Retina (tissue), 1 donor: ENCODE results near the gene PGLYRP1.

Experiments
- DNase-seq: peaks from one replicate; pipeline ENCODE4 v3.0.0-alpha.2; 2016

PGLYRP1 gene, protein sequence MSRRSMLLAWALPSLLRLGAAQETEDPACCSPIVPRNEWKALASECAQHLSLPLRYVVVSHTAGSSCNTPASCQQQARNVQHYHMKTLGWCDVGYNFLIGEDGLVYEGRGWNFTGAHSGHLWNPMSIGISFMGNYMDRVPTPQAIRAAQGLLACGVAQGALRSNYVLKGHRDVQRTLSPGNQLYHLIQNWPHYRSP

DNA sequence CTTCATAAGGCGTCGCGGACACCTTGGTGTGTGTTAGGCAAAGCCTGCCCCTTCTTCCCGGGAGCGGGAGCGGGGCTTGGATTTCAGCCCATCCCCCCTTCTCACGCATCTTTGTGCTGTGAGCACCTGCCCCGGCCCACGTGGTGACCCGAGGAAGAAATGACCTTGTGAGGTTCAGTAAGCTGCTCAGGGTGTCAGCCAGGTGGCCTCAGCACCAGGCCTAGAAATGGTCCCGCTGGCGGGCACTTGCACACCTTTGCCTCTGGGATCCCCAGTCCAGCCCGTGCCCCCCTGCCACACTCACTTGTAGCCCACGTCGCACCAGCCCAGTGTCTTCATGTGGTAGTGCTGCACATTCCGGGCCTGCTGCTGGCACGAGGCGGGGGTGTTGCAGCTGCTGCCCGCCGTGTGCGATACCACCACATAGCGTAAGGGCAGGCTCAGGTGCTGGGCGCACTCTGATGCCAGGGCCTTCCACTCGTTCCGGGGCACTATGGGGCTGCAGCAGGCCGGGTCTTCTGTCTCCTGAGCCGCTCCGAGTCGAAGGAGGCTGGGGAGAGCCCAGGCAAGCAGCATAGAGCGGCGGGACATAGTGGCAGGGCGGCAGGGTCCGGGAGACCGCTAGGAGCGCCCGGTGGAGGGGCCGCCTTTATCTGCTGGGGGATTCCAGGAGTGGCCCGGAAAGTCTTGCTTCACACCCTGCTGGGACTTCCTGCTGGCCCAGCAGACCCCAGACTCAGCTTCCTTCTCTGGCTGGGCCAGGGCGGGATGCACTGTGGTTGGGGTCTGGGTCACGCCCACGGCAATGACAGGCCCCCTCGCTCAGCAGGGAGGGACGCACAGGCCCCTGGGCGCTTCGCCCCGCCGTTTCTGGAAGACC, at the start of gene PGLYRP1:
Gene PGLYRP1 (minus strand): TSS at position 623 of the 880 bp plus-strand sequence. CDS start 32 bp downstream, at position 591.
- DNase-seq, result peak; percentile 38

DNA sequence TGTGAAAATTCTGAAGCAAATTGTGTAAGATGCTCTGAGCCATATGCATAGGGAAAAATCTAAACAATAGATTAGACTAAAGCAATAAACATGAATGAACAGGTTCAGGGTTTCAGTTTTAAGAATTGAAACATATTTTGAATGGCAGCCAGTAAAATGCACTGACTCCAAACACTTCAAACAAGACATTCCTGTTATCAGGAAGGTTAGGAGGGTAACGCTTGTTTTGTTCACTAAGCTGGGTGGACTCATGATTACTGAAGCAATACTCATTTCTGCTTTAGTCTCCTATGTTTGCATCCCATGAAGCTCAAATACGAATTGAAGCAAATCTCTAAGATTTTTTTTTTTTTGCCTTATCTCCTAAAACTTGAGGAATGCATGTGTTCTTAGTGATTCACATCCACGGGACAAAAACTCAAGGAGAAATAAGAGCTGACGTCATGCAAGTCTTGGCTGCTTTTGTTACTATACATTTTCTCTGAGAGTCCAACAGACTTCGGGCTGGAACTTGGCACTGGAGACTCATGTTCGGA, 47.0 kb upstream of the PGLYRP1 start:
- DNase-seq, result no peak

DNA sequence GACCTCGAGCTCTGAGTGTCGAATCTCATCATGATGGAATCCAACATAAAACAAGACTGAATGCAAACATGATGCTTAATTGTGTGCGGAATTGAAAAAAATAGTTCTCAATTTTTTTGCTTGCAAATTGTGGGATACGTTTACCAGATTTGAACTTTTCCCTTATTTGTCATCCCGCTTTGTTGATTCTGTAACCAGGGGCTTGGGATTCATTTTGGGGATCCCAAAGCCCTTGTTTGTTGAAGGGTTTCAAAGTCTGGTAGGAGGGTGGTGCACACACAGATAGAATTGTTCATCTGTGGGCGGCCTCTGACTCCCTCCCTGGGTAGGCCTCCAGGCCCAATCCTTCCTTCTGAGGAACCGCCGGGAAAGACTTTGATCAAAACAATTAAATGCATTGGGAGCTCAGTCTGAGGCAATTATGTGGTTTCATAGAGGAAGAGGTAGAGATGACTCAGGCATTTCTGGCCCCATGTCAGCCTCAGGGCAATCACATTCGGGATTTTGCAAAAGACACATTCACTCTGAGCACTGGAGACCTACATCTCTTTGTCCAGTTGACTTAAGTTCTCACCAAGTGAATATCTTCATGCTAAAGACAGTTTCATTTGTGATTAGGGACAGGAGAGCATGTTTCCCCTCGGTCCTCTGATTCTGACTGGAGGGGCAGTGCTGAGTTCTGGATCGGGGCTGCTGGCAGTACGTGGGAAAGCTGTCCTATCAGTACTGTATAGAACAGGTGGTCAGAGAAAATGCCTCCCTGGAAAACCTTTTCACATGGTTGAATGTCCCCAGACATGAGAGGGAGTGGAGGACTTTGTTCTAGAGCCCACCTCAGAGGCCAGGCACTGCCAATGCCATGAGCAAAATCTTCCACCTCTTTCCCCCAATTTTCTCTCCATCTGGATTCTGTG, 45.7 kb upstream of the PGLYRP1 start:
- no peak for DNase-seq

DNA sequence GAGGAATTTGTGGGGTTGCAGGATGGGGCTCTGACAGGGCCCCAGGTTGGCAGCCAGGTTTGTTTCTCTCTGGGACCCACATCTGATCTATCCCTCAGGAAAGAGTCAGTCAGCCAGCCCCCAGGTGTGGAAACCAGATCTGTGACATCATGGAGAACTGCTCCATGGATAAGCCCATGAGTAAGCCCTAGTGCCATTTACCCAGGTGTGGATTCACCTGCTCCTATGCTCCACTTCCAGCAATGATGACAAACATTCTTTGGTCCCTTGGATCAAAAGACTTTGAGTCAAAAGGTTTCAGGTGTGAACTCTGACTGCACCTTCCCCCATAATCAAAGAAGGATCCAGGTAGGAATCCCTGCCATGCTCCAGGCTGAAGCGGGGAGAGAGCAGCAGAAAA, 44.8 kb upstream of the PGLYRP1 start:
- no peak for DNase-seq

DNA sequence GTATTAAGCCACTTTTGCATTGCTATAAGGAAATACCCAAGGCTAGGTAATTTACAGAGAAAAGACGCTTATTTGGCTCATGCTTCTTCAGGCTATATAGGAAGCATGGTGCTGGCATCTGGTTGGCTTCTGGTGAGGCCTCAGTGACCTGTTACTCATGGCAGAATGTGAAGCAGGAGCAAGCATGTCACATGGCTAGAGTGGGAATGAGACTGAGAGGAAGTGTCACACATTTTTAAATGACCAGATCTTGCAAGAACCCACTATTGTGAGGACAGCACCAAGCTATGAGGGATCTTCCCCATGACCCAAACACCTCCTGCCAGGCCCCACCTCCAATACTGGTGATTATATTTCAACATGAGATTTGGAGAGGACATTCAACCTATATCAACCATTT, 43.6 kb upstream of the PGLYRP1 start:
- DNase-seq, result no peak

DNA sequence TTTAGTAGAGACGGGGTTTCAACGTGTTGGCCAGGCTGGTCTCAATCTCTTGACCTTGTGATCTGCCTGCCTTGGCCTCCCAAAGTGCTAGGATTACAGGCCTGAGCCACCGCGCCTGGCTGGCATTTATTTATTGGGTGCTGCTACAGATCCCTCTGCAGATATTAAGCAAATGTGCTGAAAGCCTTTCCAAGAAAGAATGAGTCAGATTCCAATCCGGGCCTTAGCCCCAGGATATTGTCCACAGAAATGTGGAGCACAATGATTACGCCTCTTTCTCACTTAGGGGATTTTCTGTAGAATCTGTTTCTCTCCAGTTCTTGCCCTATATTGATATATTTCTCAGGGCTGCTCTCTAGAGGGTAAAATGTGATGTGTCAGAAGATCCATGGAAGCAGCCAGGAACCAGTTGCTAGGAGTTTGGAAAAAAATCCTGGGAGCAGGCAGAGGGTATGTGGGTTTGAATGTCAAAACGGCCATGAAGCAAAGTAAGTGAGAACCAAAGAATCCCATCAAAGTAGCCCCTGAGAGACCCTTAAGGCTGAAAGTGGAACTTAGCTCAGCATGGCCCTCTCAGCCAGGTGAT, 42.7 kb upstream of the PGLYRP1 start:
- DNase-seq, result no peak

DNA sequence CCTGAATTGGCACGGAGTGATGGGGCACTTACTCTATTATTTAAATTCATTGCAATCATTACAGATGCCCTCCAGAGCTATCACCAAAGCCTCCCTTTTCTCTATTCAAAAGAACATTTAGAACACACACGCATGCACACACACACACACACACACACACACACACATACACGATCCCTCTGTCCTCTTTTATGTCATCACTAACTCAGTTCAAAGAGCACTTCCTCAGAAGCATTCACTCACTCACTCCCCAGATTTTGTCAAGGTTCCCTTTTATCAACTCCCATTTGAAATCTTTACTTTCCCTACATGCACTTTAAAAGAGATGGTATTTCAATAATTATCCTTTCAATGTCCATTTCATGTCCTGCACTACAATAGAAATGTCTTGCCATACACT, 40.3 kb upstream of the PGLYRP1 start:
- no peak for DNase-seq

DNA sequence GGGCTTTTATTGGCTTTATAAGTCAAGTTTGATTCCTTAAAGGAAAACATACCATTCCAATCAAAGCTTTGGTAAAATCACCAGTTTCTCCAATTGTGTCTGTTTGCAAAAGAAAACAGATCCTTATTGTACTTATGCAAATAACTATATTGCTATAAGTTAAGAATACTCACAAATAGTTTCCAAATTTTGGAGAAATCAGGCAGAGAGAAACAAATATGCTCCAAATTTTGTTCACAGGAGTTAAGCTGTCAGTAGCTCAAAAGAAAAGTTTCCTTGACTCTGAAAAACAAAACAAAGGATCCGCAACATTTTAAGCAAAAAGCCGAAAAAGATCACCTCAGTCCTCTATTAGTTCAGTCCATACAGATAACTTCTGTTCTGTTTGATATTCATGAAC, 37.2 kb upstream of the PGLYRP1 start:
- no peak for DNase-seq

DNA sequence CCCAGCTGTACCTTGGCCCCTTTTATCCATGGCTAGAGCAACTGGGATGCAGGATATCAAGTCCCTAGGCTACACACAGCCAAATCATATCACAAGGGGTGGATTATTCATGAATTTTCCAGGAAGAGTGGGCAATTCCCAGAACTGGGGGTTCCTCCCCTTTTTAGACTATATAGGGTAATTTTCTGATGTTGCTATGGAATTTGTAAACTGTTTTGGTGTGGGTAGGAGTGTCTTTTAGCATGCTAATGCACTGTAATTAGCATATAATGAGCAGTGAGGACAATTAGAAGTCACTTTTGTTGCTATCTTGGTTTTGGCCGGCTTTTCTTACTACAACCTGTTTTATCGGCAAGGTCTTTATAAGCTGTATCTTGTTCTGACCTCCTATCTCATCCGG, 35.9 kb upstream of the PGLYRP1 start:
- no peak for DNase-seq

DNA sequence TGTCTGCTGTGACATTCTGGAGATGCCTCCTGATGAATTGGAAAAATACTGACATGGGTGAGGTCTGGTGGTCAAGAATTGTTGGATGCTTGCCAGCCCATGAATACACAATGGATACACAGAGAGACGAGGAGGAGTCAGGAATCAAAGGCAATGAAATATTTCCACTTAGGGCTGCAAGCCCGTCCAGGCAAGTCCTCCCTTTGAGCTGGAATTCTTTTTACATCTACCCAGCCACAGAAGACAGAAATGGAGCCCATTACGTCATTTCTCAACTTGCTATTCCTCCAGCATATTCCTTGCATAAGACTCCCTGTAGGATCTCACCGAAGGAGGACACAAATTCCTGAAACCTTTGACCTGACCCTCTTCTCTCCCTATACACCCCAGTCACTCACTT, 33.7 kb upstream of the PGLYRP1 start:
- no peak for DNase-seq

DNA sequence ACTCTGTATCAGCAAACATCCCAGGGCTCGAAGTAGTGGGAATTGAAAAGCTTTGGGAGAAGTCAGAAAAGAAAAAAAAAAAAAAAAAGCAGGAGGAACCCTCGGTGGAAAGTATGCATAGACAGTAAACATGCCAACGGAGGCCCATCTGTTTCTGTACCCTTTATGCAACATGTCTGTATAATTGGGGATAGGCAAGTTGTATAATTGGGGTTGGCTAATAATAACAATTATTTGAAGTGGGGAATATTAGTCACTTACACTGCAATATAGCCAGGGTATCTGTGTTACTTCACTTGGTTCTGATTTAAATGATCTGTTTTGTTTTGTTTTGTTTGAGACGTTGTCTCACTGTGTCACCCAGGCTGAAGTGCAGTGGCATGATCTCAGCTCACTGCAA, 30.0 kb upstream of the PGLYRP1 start:
- DNase-seq, result no peak

DNA sequence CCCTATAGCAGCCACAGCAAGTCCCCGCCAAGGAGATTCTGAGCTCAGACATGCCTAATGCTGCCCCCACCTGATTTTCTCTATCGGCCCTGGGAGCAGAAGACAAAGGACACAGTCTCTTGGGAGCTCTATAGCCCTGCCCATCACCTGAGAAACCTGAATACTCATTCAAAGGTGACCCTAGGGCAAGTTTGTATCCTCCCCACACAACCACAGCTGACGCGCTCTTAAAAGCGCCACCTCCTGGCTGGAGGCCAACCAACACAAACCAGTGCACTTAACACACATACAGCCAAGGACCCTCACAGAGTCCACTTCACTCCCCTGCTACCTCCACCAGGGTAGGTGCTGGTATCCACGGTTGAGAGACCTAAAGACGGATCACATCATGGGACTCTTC, 26.7 kb upstream of the PGLYRP1 start:
- no peak for DNase-seq

DNA sequence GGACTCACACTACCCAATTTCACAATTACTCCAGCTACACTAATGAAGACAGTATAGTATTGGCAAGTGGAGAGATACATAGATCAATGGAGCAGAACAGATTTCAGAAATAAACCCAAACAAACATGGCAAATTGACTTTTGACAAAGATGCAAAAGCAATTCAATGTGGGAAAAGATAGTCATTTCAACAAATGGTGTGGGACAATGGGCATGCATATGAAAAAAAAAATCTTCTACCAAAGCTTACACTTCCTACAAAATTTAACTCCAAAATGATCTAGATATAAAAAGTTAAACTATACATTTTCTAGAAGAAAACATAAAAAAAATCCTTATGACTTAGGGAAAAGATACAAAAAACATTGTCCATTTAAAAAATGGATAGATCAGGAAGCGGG, 20.7 kb upstream of the PGLYRP1 start:
- DNase-seq, result no peak

DNA sequence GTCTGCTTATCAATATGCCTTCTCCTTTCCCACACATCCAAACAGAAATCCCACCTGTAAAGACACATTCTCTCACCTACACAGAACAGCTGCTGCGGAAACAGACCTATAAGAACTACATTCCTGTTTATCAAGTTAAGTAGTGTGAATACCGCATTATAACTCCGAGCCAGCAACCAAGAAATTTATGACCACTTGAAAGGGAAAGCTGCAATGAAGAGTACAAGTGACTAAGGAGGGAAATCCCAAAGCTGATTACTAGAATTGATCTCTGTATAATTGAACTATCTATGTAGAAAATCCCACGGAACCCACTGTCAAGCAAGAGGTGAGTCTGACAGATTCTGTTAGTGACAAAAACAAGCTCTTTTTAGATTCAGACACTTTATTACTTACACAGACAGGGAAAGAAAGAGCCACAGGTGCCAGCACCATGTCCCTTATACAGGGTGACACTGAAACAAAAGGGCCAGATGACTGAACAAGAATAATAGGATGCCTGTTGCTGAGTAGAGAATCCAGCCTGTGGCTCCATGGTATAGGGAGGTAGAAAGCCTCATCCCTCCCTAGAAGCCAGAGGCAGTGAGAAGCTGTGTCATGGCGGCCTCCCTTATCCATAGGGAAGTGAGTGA, 19.5 kb upstream of the PGLYRP1 start:
- DNase-seq, result no peak

DNA sequence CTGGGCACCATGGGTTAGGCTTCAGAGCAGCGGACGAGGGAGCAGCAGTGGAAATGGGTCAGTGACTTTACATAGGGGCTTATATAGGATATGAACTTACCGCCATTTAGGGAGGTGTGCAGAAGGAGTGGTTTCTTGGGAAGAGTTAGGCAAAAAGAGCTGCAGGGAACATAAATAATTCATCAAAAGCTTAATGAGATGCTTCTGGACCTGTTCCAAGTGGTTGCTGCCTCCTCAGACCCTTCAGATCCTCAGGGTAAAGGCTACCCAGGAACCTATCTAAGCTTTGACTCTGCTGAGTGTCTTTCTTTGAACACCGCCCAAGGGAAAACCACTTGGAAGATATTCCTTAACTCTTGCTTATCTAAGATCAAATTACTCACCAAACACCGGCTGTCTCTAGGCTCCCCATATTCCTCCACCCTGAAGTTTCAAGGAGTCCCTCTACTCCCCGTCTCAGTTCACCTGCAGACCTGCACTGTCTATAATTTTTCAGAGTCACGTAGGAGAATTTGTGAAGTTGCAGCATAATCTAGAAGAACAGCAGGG, 18.2 kb upstream of the PGLYRP1 start, which contains the start of gene IGFL4:
Gene IGFL4 (minus strand): TSS at position 51 of the 549 bp plus-strand sequence. CDS start 40 bp downstream, at position 11.
- no peak for DNase-seq

DNA sequence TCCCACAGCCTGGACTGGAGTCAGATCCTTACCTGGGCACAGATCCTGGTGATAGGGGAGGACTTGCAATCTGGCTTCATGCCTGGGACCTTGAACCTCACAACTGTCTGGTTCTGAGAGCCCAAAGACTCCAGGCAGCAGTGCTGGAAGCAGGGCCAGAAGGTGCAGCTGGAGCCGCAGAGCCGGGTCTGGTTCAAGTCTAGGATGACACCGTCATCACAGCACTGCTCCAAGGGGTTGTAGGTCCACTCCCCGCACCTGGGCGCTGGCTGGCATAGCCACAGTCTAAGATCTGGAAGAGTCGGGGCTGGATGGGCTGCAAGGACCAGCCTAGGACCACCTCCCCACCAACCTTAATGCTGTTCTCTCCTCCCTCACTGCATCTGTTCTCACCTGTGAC, 17.3 kb upstream of the PGLYRP1 start:
- no peak for DNase-seq

DNA sequence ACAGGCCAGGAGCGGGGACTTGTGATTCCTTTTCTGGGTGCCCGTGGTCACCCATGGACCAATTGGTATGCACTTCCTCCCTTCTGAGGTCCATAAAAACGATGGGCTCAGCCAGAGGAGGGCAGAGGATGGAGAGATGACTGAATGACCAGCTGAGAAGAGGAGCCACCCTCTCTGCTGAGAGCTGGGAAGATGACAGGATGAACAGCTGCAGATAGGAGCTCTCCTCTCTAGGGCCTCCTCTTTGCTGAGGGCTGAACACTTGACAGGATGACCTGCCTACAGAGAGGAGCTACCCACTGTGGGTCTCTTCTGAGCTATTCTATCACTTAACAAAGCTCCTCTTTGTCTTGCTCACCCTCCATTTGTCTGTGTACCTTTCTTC, 13.9 kb upstream of the PGLYRP1 start:
- DNase-seq, result no peak

DNA sequence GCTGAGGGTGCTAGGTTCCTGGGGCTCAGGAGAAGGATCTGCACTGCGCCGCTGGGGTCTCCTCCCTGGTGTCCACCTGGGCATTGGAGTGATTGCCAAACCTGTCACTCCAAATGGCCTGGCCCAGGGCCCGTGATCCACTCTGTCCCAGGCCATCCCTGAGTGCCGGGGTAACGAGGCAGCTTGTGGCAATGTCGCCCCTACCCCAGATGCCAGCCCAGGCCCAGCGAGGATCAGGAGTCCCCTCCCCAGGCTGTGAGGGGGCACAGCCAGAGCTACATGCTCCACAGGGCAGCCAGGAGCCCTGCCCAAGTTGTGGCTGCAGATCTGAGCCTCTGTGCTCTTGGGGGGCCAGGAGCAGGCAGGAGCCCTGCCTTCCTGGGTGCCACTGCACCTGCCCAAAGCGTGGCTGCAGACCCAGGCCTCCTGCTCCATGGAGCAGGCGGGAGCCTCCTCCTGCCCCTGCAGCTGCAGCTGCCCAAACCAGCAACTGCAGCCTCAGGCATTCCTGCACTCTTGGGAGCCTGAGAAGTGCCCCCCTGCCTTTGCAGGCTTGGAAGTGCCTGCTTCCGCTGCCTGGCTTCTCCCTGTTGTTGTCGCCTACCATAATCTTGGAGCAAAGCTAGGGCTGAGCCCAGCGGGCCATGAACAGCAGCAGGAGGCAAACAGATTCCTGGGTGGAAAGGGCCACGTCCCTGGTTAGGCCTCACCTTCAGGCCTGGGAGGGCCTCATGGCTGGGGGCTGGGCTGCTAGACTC, 13.3 kb upstream of the PGLYRP1 start:
- no peak for DNase-seq

DNA sequence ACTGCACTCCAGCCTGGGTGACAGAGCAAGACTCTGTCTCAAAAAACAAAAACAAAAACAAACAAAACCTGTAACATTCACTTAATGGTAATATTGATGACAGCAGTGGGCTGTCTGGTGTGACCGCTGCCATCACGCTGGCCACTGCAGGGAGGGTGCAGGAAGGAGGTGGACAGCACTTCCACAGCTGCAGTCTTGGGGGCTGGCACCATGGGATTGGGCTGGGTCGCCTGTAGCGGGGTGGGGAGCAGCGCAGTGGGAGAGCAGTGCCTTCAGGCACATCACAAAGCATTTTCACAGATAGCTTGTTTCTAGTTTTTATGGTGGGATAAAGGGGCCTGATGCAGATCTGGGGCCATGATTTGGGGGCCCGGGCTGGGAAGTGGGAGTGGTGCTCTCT, 12.7 kb upstream of the PGLYRP1 start:
- no peak for DNase-seq

DNA sequence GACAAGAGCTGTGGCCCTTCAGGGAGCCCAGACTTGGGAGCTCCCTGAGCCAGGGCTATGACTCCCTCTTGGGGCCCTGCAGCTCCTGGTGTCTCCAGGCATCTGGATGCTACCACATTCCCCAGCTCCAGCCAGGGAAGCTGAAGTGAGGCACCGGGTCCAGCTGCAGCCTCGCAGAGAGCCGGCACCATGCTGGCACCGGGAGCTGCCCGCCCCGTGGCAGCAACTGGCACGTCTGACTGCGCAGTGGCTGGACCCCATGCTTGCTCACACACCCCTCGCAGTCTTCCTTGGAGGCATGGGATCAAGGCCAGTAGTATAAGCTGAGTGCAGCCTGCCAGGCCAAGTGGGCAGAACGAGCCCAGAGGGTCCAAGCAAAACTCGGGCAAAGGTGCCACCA, 10.5 kb upstream of the PGLYRP1 start:
- no peak for DNase-seq

DNA sequence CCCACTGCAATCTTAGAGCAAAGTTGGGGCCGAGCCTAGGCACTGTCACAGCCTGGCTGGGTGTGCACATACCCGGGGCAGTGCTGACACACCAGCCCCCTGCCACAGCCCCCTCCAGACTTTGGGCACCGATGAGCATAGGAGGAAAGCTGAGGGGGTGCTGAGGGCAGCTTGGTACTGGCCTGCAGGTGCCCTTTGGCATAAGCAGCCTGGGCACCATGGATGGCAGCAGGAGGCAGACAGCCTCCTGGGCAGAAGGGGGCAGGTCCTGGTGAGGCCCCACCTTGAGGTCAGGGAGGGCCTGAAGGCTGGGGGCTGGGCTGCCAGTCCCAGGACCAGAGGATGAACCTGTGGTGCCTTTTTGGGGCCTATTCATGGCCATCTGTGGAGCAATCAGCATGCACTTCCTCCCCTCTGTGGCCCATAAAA, 9.8 kb upstream of the PGLYRP1 start:
- DNase-seq, result no peak
